HG02840 (cell line): ENCODE results near the gene DPYSL3.
"Not testable (repeated sequence)": the region's sequence is repeated elsewhere in the genome, so short reads cannot be mapped to it uniquely, and the experiment has no call there.

ENCODE experiments used
- ATAC-seq: cut with Tn5 transposase; IDR thresholded peaks from one replicate; pipeline ENCODE4 v1.9.1; 2021; ENCODE audit warnings: mild to moderate bottlenecking, moderate library complexity, moderate number of reproducible peaks; ENCODE audit not compliant: unreplicated experiment, low FRiP score

Gene DPYSL3

GRCh38 chr5:147382776-147383175 lies 127.1 kb downstream of the DPYSL3 start:
- ATAC-seq: no peak

GRCh38 chr5:147381555-147381954 lies 128.3 kb downstream of the DPYSL3 start:
- ATAC-seq: no peak

GRCh38 chr5:147377682-147378081 lies 132.2 kb downstream of the DPYSL3 start:
- ATAC-seq: no peak

GRCh38 chr5:147375151-147375550 lies 134.7 kb downstream of the DPYSL3 start:
- no peak for ATAC-seq

- no peak for ATAC-seq
Observed at GRCh38 chr5:147373328-147373727, 136.5 kb downstream of the DPYSL3 start.

GRCh38 chr5:147372191-147372590 lies 137.7 kb downstream of the DPYSL3 start:
- ATAC-seq: no peak

- no peak for ATAC-seq
Observed at GRCh38 chr5:147371290-147371689, 138.6 kb downstream of the DPYSL3 start.

GRCh38 chr5:147369742-147370374 lies 140.0 kb downstream of the DPYSL3 start:
- ATAC-seq: no peak

GRCh38 chr5:147367381-147367780 lies 142.5 kb downstream of the DPYSL3 start:
- ATAC-seq: not testable (repeated sequence)

- ATAC-seq: no peak
Observed at GRCh38 chr5:147361441-147362175, 148.3 kb downstream of the DPYSL3 start.

- ATAC-seq: no peak
Observed at GRCh38 chr5:147360816-147361215, 149.1 kb downstream of the DPYSL3 start.

- ATAC-seq: no peak
Observed at GRCh38 chr5:147359581-147359980, 150.3 kb downstream of the DPYSL3 start.

- ATAC-seq: no peak
Observed at GRCh38 chr5:147359101-147359500, 150.8 kb downstream of the DPYSL3 start.

- ATAC-seq: no peak
Observed at GRCh38 chr5:147349241-147349640, 160.6 kb downstream of the DPYSL3 start.

- ATAC-seq: no peak
Observed at GRCh38 chr5:147348451-147348850, 161.4 kb downstream of the DPYSL3 start.

- ATAC-seq: no peak
Observed at GRCh38 chr5:147348046-147348445, 161.8 kb downstream of the DPYSL3 start.

GRCh38 chr5:147346006-147346561 lies 163.8 kb downstream of the DPYSL3 start:
- no peak for ATAC-seq

- ATAC-seq: no peak
Observed at GRCh38 chr5:147344861-147345260, 165.0 kb downstream of the DPYSL3 start.

GRCh38 chr5:147341345-147341744 lies 168.5 kb downstream of the DPYSL3 start:
- ATAC-seq: no peak

- no peak for ATAC-seq
Observed at GRCh38 chr5:147340941-147341340, 168.9 kb downstream of the DPYSL3 start.
